Measurements from ENCODE around the gene SOBP.

SOBP gene

DNA sequence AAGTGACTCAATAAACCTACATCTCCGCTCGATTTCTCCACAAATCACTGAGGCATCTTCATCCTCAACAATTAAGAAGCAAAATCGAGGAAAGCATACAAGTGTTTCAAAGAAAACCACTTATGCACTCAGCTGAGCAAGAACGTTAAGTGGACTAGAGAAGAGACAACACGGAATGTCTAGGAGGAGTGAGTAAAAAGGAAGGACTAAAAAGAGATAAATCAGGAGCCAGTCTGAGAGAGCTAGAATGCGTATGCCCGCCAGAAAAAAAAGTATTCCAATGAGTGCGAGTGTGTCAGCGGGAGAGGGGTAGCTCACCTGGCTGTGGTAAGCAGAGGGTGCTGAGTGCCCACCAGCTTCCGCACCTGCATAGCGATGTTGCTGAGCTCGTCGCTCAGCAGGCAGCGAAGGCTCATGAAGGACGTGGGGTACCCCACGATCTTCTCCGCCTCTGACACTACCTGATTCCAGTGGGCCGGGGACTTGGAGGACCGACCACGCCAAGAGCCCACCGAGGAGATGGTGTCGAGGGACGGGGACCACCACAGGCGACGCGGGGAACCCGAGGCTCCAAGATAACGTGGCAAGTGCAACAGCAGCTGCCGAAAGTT, 31.1 kb upstream of the SOBP start:
- H3K27me3 ChIP-seq (ENCODE audit: low read depth, low read length): no peaks in the 10 kb centered on the region
- peak overlapping the region; percentile 85 for H3K4me2 ChIP-seq (ENCODE audit: low read length)
- peak overlapping the region; percentile 51 for H2AFZ ChIP-seq (ENCODE audit: low read depth, low read length)
- H3K9ac ChIP-seq (ENCODE audit: low read length): peak overlapping the region; percentile 88
- H3K27ac ChIP-seq (ENCODE audit: low read length): peak overlapping the region; percentile 89
- H3K36me3 ChIP-seq (replicated peaks; ENCODE audit: low read depth, low read length): peaks cover 17% of the 10 kb centered on the region
- no peak for TF ChIP-seq EZH2phosphoT487 (IDR thresholded peaks at IDR 0.05; ENCODE audit: low read depth)
- TF ChIP-seq, protein P1, sequence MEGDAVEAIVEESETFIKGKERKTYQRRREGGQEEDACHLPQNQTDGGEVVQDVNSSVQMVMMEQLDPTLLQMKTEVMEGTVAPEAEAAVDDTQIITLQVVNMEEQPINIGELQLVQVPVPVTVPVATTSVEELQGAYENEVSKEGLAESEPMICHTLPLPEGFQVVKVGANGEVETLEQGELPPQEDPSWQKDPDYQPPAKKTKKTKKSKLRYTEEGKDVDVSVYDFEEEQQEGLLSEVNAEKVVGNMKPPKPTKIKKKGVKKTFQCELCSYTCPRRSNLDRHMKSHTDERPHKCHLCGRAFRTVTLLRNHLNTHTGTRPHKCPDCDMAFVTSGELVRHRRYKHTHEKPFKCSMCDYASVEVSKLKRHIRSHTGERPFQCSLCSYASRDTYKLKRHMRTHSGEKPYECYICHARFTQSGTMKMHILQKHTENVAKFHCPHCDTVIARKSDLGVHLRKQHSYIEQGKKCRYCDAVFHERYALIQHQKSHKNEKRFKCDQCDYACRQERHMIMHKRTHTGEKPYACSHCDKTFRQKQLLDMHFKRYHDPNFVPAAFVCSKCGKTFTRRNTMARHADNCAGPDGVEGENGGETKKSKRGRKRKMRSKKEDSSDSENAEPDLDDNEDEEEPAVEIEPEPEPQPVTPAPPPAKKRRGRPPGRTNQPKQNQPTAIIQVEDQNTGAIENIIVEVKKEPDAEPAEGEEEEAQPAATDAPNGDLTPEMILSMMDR (IDR thresholded peaks at IDR 0.05; ENCODE audit: low read depth, low read length): no peak
- no peaks in the 10 kb centered on the region for H4K20me1 ChIP-seq (ENCODE audit: insufficient read depth, low read length)
- H3K79me2 ChIP-seq (ENCODE audit: low read length): peaks cover 21% of the 10 kb centered on the region
- no peaks in the 10 kb centered on the region for H3K9me3 ChIP-seq (ENCODE audit: insufficient read depth, low read length)
- H3K4me3 ChIP-seq (ENCODE audit: low read length): peak overlapping the region; percentile 96
- peaks cover 8% of the 10 kb centered on the region for H3K4me1 ChIP-seq (ENCODE audit: low read length)

DNA sequence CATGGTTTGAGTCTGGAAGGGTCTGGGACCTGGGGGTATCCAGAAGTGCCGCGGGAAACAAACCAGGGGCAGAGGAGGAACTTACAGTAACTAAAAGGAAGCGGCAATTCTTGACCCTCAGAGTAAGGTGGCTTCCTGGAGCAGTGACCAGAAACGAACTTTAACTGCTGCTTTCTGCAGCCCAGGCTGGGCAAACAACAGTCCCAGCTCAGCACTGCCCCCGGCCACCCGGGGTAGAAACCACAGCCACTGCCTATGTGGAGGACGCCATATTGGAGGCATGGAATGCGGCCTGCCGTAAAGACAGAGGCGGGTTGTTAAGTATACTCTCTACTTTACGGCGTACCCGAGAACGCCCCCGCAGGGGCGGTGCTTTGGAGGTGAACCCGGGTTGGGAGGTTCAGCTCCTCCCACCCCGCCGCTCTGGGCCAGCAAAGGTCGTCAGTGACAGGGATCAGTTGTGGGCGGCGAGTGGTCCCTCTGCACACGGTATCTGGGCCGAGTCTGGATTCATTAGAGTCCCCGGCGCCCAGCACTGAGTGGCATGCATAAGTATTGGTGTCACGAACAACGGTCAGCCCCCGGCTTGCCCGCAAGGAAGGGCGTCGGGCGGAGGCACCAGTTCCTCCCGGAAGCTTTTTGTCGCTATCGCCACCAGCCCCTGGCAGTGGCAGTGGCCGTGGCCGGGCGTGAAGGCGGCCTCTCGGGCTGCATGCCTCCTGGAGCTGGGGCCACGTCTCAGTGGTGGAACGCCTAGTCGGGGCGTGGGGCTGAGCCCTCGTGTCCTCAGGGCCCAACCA, 30.4 kb upstream of the SOBP start, which contains the start of gene PDSS2:
Gene PDSS2 (minus strand): TSS at position 282 of the 800 bp plus-strand sequence. CDS start 279 bp downstream, at position 3.
- Histone ChIP-seq H3K79me2 (ENCODE audit: low read length) (peaks cover 21% of the 10 kb centered on the region), H3K4me2 (ENCODE audit: low read length) (peak within 1 kb of the TSS; percentile 85), H3K9me3 (ENCODE audit: insufficient read depth, low read length) (no peaks in the 10 kb centered on the region), H4K20me1 (ENCODE audit: insufficient read depth, low read length) (no peaks in the 10 kb centered on the region), H3K4me1 (ENCODE audit: low read length) (peaks cover 8% of the 10 kb centered on the region), H3K4me3 (ENCODE audit: low read length) (peak within 1 kb of the TSS; percentile 96), H3K27me3 (ENCODE audit: low read depth, low read length) (no peaks in the 10 kb centered on the region), H3K9ac (ENCODE audit: low read length) (peak within 1 kb of the TSS; percentile 88), H3K36me3 (replicated peaks; ENCODE audit: low read depth, low read length) (peaks cover 17% of the 10 kb centered on the region), H3K27ac (ENCODE audit: low read length) (peak within 1 kb of the TSS; percentile 89), H2AFZ (ENCODE audit: low read depth, low read length) (peak within 1 kb of the TSS; percentile 51)
- TF ChIP-seq, protein P1 (IDR thresholded peaks at IDR 0.05; ENCODE audit: low read depth, low read length): peak; percentile 41
- no peak for TF ChIP-seq EZH2phosphoT487 (IDR thresholded peaks at IDR 0.05; ENCODE audit: low read depth)

DNA sequence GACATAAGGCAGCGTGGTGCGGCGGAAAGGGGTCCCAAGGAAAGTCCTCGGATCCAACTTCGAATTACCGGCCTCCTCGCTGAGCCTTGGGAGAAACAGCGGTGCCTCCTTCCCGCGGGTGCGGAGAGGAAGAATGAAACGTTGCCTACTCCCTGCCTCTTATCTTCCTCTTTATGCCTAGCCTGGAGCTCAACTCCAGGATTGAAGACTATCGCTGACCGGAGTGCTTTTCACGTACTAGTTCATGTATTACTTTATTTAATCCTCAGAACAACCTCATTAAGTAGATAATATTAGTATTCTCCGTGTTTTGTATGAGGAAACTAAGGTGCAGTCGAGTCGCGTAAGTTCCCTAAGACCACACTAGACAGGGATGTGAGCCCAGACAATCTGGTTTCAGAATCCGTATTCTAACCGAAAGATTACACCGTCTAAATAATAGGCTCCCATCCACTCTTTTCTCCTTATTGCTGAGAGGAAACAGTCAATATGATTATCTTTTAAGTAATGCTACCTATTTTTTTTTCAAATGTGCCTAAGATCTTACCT, 29.8 kb upstream of the SOBP start:
- Histone ChIP-seq H2AFZ (ENCODE audit: low read depth, low read length) (peak overlapping the region; percentile 47), H3K9ac (ENCODE audit: low read length) (peak overlapping the region; percentile 88), H3K4me2 (ENCODE audit: low read length) (peak overlapping the region; percentile 76), H3K79me2 (ENCODE audit: low read length) (peaks cover 18% of the 10 kb centered on the region), H3K9me3 (ENCODE audit: insufficient read depth, low read length) (no peaks in the 10 kb centered on the region), H3K4me3 (ENCODE audit: low read length) (peak overlapping the region; percentile 96), H3K27ac (ENCODE audit: low read length) (peak overlapping the region; percentile 89), H3K27me3 (ENCODE audit: low read depth, low read length) (no peaks in the 10 kb centered on the region), H3K36me3 (replicated peaks; ENCODE audit: low read depth, low read length) (peaks cover 12% of the 10 kb centered on the region), H3K4me1 (ENCODE audit: low read length) (peaks cover 8% of the 10 kb centered on the region), H4K20me1 (ENCODE audit: insufficient read depth, low read length) (no peaks in the 10 kb centered on the region)
- no peak for TF ChIP-seq EZH2phosphoT487 (IDR thresholded peaks at IDR 0.05; ENCODE audit: low read depth)
- TF ChIP-seq, protein P1 (IDR thresholded peaks at IDR 0.05; ENCODE audit: low read depth, low read length): no peak

DNA sequence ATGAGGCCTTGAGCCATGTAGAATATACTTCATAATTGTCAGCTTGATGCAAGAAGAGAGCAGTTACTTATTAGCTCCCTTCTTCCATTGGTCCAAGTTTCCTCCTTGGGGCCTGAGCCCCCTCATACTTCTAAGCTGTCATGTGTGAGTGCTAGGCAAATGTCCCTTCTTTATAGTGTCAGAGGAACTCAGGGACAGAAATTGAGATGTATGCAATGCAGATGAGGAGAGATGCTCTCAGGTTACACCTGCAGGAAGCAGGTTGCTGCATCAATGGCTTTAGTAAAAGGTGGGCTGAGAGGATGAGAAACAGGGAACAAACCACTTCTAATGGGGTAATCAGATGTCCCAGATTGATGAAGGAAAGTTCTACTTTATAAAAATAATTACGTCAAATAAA, 23.9 kb upstream of the SOBP start:
- peaks cover 4% of the 10 kb centered on the region for H3K4me1 ChIP-seq (ENCODE audit: low read length)
- no peaks in the 10 kb centered on the region for H4K20me1 ChIP-seq (ENCODE audit: insufficient read depth, low read length)
- TF ChIP-seq EZH2phosphoT487 (IDR thresholded peaks at IDR 0.05; ENCODE audit: low read depth): no peak
- TF ChIP-seq, protein P1 (IDR thresholded peaks at IDR 0.05; ENCODE audit: low read depth, low read length): no peak
- H3K4me2 ChIP-seq (ENCODE audit: low read length): no peak overlapping the region
- no peaks in the 10 kb centered on the region for H3K9me3 ChIP-seq (ENCODE audit: insufficient read depth, low read length)
- no peak overlapping the region for H3K4me3 ChIP-seq (ENCODE audit: low read length)
- H3K36me3 ChIP-seq (replicated peaks; ENCODE audit: low read depth, low read length): no peaks in the 10 kb centered on the region
- H3K27ac ChIP-seq (ENCODE audit: low read length): no peak overlapping the region
- no peak overlapping the region for H2AFZ ChIP-seq (ENCODE audit: low read depth, low read length)
- no peaks in the 10 kb centered on the region for H3K27me3 ChIP-seq (ENCODE audit: low read depth, low read length)
- H3K79me2 ChIP-seq (ENCODE audit: low read length): no peaks in the 10 kb centered on the region
- no peak overlapping the region for H3K9ac ChIP-seq (ENCODE audit: low read length)
